Body of pancreas (tissue), 4 donors: ENCODE measurements around the gene UBE2L3. TPM values are rescaled to one million over a fixed set of nuclear protein-coding genes. Genes with fewer than 3 reads are reported as not detected.
"Not testable (repeated sequence)": the region's sequence is repeated elsewhere in the genome, so short reads cannot be mapped to it uniquely, and the experiment has no call there.

ENCODE experiments used
- ATAC-seq: fragments of 150-250 bp; one replicate; pipeline ENCODE4 v1.9.1; 2016
- DNase-seq, 4 donors: peaks; one replicate each; pipeline ENCODE4 v3.0.0-alpha.2; 2019
- H3K27ac ChIP-seq, 4 donors: fragments of 200-600 bp; sonication (generic); 1 replicate in 3 of 4; 2 replicates in 1 of 4; pipeline versions ENCODE4 v1.5.1 to v1.6.1; 2016 to 2019; ENCODE audit warnings: mild to moderate bottlenecking in 1 of 4, mixed read lengths in 1 of 4, moderate library complexity in 1 of 4
- H3K27me3 ChIP-seq, 2 donors: fragments of 200-600 bp; sonication (generic); one replicate each; pipeline ENCODE4 v1.6.0; 2016; ENCODE audit warnings: mild to moderate bottlenecking in 1 of 2
- H3K36me3 ChIP-seq, 2 donors: fragments of 200-600 bp; sonication (generic); replicated peaks in 1 of 2; 2 replicates each; pipeline ENCODE4 v1.5.1; 2016; ENCODE audit warnings: low read depth in 2 of 2; ENCODE audit not compliant: insufficient read depth in 1 of 2
- H3K4me1 ChIP-seq: fragments of 200-600 bp; sonication (generic); one replicate; pipeline ENCODE4 v1.6.0; 2016
- H3K4me3 ChIP-seq, 2 donors: fragments of 200-600 bp; sonication (generic); 1 replicate in 1 of 2; 2 replicates in 1 of 2; pipeline ENCODE4 v1.5.1; 2016 to 2019
- H3K9me3 ChIP-seq, 3 donors: fragments of 200-600 bp; sonication (generic); 1 replicate in 2 of 3; 2 replicates in 1 of 3; pipeline ENCODE4 v1.5.1; 2016
- POLR2A ChIP-seq, 3 donors: fragments of 450-650 bp; IDR thresholded peaks; one replicate each; pipeline ENCODE4 v1.6.1; 2016; ENCODE audit warnings: antibody characterized with exemption in 3 of 3, mild to moderate bottlenecking in 2 of 3
- WGBS, 2 donors: methylation state at CpG; one replicate each; pipeline ENCODE4 v1.1.5; 2017; 5-methylcytosine and 5-hydroxymethylcytosine counted together
- intact Hi-C: fragments of 100-400 bp; cut with DNase I; formaldehyde crosslinking; loops from one replicate; pipeline ENCODE4 v1.15.1; 2023
- total RNA-seq, 2 donors: library from RNA; depleted of rRNA; stranded (reverse); fragments of >200 nt; gene quantifications; one replicate each; pipeline ENCODE4 v1.1.0, GENCODE V29; 2016
- TF ChIP-seq, protein P1 (sequence below), 7 experiments: fragments of 450-650 bp in 4 of 7; fragments of 200-600 bp in 3 of 7; sonication (generic) in 3 of 7; IDR thresholded peaks; one replicate each; pipeline ENCODE4 v1.5.1; 2016 to 2019; ENCODE audit warnings: antibody characterized with exemption in 7 of 7

UBE2L3 gene
- total RNA-seq, 2 donors from 2014 or later = 17.4 to 33.3 TPM

DNA sequence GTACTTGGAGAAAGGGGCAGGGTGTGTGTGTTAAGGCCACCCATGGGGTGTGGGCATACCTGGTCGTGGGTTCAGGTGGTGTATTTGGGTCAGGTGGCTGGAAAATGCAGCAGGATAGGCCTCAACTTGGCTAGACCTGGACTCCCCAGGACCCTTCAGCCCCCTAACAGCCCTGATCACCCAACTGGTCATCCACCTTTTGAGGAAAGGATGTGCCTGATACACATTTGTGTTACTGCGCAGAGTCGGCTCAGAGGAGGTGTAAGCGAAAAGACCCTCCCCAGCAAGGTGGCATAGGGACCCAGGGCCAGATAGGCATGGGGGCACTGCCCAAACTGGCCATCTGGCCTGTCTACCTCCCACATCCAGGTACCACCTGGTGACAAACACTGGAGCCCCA lies 16.2 kb upstream of the UBE2L3 start, which contains the start of gene RIMBP3C:
Gene RIMBP3C, minus strand, starts transcription at position 101 of the 400 bp plus-strand sequence. CDS start 485 bp downstream, outside the sequence.
- intact Hi-C loops, H3K4me3 ChIP-seq, DNase-seq, H3K27ac ChIP-seq, H3K4me1 ChIP-seq, H3K27me3 ChIP-seq, H3K9me3 ChIP-seq, H3K36me3 ChIP-seq, ATAC-seq: not testable (repeated sequence)
- no CpG with 5 or more reads among the region's 4 CpGs for WGBS, 2 donors

DNA sequence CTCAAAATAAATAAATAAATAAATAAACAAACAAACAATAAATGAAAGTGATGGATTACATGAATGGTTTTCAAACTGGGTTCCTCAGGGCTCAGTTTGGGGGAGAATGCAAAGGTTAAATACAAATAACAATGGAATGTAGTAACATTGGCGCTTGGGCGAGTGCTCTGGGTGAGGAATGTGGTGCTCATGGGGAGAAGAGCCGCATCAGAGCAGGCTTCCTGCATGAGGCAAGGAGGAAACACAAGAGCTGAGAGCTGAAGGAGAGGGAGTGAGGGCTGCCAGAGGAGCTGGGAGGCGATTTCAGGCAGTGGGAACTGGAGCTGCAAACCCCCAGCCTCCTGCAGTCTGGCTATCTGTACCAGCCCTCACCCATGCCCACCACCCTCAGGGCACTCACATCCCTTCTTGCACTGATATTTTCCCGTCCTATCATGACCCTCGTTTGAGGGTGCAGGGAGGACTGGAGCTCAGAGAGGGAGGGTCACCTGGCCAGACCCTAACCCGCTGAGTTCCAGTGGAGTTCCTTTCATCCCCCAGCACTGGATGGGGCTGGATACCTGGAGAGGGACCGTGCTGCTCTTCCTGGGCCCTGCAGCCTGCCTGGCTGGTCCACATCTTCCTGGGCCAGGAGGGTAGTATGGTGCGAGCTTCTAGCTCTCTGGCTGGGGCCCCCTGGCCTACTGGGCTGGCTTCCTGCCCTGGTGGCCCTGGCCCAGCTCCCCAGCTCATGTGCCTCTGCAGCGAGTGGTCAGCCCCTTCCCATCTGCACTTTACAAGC lies 8.0 kb upstream of the UBE2L3 start:
- H3K27me3 ChIP-seq, intact Hi-C loops, H3K4me1 ChIP-seq, H3K36me3 ChIP-seq, H3K4me3 ChIP-seq, H3K9me3 ChIP-seq, ATAC-seq, DNase-seq, H3K27ac ChIP-seq: not testable (repeated sequence)
- no CpG with 5 or more reads among the region's 10 CpGs for WGBS, 2 donors

DNA sequence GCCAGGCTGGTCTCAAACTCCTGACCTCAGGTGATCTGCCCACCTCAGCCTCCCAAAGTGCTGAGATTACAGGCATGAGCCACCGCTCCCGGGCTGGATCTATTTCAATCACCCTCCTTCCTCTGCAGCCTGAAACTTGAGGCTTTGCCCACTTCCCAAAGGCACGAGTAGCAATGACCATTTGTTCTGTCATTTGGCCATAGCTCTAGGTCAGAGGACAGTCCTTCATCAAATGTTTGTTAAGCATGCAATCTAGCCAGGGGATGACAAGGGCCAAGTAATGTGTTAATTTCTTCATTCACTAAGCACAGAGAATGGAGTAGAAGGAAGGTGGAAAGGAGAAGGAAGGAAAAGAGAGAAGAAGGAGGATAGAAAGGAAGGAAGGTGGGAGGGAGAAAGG lies 6.9 kb upstream of the UBE2L3 start:
- H3K36me3 ChIP-seq, H3K9me3 ChIP-seq, H3K27me3 ChIP-seq, H3K27ac ChIP-seq, H3K4me1 ChIP-seq, DNase-seq, H3K4me3 ChIP-seq, ATAC-seq, intact Hi-C loops: not testable (repeated sequence)
- 0 to 8% methylated on average over 1 of the region's 3 CpGs for WGBS, 2 donors

DNA sequence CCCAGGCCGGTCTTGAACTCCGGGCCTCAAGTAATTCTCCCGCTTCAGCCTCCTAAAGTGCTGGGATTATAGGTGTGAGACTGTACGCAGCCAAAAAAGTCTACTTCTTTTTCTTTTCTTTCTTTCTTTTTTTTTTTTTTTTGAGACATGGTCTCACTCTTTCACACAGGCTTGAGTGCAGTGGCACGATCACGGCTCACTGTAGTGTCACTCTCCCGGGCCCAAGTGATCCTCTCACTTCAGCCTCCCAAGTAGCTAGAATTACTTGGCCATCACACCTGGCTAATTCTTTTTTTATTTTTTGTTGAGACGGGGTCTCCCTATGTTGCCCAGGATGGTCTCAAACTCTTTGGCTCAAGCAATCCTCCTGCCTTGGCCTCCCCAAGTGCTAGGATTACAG lies 3.6 kb upstream of the UBE2L3 start:
- Histone ChIP-seq H3K9me3 (no peaks in the 10 kb centered on the region), H3K4me1 (peaks cover 18% of the 10 kb centered on the region), H3K36me3 (no peaks in the 10 kb centered on the region), H3K27ac (no peak overlapping the region), H3K27me3 (no peaks in the 10 kb centered on the region), H3K4me3 (no peak overlapping the region)
- no peak for ATAC-seq
- intact Hi-C loops = no loop called here
- TF ChIP-seq POLR2A (IDR thresholded peaks at IDR 0.05) = no peak
- TF ChIP-seq, protein P1, sequence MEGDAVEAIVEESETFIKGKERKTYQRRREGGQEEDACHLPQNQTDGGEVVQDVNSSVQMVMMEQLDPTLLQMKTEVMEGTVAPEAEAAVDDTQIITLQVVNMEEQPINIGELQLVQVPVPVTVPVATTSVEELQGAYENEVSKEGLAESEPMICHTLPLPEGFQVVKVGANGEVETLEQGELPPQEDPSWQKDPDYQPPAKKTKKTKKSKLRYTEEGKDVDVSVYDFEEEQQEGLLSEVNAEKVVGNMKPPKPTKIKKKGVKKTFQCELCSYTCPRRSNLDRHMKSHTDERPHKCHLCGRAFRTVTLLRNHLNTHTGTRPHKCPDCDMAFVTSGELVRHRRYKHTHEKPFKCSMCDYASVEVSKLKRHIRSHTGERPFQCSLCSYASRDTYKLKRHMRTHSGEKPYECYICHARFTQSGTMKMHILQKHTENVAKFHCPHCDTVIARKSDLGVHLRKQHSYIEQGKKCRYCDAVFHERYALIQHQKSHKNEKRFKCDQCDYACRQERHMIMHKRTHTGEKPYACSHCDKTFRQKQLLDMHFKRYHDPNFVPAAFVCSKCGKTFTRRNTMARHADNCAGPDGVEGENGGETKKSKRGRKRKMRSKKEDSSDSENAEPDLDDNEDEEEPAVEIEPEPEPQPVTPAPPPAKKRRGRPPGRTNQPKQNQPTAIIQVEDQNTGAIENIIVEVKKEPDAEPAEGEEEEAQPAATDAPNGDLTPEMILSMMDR (IDR thresholded peaks at IDR 0.05) = no peak
- 86 to 95% methylated on average over 8 of the region's 8 CpGs for WGBS, 2 donors
- DNase-seq = no peak

DNA sequence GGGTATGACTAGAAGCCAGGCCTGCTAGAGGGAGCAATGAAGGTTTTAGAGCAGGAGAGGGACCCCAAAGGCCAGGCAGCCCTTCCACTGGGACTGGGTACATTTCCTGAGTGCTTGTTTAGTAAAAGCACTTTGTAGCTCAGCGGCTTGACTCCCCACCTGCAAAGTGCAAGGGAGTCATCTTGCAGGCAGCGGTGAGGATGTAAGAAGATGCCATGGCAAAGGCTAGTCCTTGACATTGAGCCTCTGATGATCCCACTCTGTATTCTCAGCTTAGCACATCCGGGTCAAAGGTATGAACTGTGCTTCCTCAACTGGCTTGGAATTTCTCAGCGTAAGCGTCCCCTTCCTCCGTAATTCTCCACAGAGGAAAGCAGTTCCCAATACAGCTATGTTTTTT lies 3.1 kb upstream of the UBE2L3 start:
- H3K4me1 ChIP-seq = peaks cover 23% of the 10 kb centered on the region
- no peaks in the 10 kb centered on the region for H3K36me3 ChIP-seq
- no peaks in the 10 kb centered on the region for H3K9me3 ChIP-seq
- no peak overlapping the region for H3K27ac ChIP-seq
- ATAC-seq = no peak
- intact Hi-C loops = no loop called here
- H3K27me3 ChIP-seq = no peaks in the 10 kb centered on the region
- no peak for TF ChIP-seq POLR2A (IDR thresholded peaks at IDR 0.05)
- TF ChIP-seq, protein P1 (IDR thresholded peaks at IDR 0.05) = no peak
- no peak for DNase-seq
- 81 to 89% methylated on average over 6 of the region's 6 CpGs for WGBS, 2 donors
- H3K4me3 ChIP-seq = no peak overlapping the region

DNA sequence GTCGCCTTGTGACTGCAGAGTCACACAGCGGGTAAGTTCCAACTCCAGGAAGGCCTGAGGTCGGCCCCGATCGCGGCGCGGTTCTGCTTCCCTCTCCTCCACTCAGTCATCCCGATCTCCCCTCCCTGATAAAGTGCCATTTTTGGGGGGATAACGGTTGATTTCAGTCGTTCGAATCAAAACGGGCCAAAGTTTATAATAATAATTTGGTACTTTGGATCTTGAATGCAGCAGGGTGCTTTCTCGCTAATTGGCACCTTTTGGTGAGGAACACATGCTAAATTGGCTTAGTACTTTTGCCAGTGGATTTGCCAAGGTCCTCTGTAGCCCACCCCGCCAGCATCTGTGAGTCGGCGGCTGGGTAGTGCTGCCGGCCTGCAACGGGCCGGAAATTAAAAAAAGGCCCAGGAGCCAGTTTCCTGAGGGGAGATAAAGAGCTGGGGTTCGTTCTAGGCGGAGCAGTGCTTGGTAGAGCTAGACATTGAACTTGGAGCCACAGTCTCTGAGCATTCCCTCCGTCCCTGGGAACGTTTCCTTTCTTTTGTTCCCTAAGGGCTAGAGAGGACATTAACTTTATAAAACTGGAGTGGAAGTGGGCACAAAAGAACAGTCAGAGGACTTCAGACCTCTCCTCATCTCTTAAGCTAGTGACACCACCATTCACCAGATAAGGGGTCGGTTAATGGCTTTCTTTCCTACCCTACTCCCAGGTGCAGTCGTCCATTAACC lies 997 bp downstream of the UBE2L3 start:
- H3K9me3 ChIP-seq = no peaks in the 10 kb centered on the region
- ATAC-seq (peak; percentile 39), DNase-seq (peak in 1 of 4 donors; percentile 20)
- 0 to 1% methylated on average over 17 to 26 of the region's 26 CpGs for WGBS, 2 donors
- intact Hi-C loops = no loop called here
- peak overlapping the region; percentile 61 to 95 for H3K4me3 ChIP-seq
- TF ChIP-seq POLR2A (IDR thresholded peaks at IDR 0.05) = no peak
- TF ChIP-seq, protein P1 (IDR thresholded peaks at IDR 0.05) = no peak
- H3K27ac ChIP-seq = peak overlapping the region; percentile 73 to 93 (median 84)
- no peaks in the 10 kb centered on the region for H3K36me3 ChIP-seq
- H3K27me3 ChIP-seq = no peaks in the 10 kb centered on the region
- H3K4me1 ChIP-seq = peaks cover 64% of the 10 kb centered on the region

DNA sequence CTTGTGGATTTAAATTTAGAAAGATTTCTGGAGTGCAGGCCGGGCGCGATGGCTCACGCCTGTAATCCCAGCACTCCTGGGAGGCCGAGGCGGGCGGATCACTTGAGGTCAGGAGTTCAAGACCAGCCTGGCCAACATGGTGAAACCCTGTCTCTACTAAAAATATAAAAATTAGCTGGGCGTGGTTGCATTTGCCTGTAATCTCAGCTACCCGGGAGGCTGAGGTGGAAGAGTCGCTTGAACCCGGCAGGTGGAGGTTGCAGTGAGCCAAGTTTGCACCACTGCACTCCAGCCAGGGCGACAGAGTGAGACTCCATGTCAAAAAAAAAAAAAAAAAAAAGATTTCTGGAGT lies 1.5 kb downstream of the UBE2L3 start:
- WGBS, 2 donors = 37 to 47% methylated on average over 10 to 12 of the region's 12 CpGs
- Histone ChIP-seq H3K27ac (peak overlapping the region in 2 of 4 donors; percentile 87 to 93), H3K4me1 (peaks cover 69% of the 10 kb centered on the region), H3K4me3 (peak overlapping the region in 1 of 2 donors; percentile 95)
- DNase-seq, intact Hi-C loops, ATAC-seq, H3K9me3 ChIP-seq, H3K27me3 ChIP-seq, H3K36me3 ChIP-seq: not testable (repeated sequence)
